GM12872 (cell line): ENCODE measurements around the gene TBC1D25.

ENCODE experiments used
- TF ChIP-seq, protein P1 (sequence below): IDR thresholded peaks from 3 replicates; pipeline ENCODE4 v1.5.1; 2011; ENCODE audit warnings: low read depth, mild to moderate bottlenecking, low read length, moderate library complexity; ENCODE audit not compliant: insufficient read depth

Gene TBC1D25

DNA sequence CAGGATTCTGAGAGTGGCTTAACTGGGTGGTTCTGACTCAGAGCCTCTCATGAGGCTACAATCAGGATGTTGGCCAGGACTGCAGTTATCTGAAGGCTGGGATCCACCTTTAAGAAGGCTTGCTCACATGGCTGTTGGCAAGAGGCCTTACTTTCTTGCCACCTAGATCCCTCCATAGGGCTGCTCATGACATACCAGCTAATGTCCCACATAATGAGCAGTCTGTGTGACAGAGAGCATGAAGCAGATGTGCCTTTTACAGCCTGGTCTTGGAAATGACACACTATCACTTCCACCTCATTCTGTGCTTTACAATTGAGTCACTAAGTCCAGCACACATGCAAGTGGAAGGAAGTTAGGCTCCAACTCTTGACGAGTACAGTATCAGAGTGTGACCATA is 30.4 kb downstream of the TBC1D25 start:
- TF ChIP-seq, protein P1, sequence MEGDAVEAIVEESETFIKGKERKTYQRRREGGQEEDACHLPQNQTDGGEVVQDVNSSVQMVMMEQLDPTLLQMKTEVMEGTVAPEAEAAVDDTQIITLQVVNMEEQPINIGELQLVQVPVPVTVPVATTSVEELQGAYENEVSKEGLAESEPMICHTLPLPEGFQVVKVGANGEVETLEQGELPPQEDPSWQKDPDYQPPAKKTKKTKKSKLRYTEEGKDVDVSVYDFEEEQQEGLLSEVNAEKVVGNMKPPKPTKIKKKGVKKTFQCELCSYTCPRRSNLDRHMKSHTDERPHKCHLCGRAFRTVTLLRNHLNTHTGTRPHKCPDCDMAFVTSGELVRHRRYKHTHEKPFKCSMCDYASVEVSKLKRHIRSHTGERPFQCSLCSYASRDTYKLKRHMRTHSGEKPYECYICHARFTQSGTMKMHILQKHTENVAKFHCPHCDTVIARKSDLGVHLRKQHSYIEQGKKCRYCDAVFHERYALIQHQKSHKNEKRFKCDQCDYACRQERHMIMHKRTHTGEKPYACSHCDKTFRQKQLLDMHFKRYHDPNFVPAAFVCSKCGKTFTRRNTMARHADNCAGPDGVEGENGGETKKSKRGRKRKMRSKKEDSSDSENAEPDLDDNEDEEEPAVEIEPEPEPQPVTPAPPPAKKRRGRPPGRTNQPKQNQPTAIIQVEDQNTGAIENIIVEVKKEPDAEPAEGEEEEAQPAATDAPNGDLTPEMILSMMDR, result no peak

DNA sequence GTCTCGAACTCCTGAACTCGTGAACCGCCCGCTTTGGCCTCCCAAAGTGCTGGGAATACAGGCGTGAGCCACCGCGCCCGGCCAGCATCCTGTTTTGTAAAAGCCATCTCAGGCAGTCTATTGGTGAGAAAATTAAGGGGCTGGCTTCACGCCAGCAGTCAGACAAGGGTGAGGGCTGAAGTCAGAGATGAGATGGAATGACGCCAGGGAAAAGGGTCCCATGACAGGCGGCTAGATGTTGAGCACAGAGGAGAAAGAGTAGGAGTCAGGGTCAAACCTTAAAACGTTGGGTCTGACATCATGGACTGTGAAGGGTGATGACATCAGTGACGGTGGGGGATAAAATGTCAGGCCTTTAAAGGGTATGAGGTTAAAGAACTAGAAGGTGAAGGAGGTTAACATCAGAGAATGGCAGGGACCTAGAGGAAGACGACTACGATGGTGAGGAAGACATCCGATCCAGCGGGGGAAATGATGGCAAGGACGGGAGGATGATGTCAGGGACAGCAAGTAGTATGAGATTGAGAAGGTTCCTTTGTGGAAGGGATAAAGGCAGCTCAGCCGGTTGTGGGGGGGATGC is 34.3 kb downstream of the TBC1D25 start:
- TF ChIP-seq, protein P1, result no peak

DNA sequence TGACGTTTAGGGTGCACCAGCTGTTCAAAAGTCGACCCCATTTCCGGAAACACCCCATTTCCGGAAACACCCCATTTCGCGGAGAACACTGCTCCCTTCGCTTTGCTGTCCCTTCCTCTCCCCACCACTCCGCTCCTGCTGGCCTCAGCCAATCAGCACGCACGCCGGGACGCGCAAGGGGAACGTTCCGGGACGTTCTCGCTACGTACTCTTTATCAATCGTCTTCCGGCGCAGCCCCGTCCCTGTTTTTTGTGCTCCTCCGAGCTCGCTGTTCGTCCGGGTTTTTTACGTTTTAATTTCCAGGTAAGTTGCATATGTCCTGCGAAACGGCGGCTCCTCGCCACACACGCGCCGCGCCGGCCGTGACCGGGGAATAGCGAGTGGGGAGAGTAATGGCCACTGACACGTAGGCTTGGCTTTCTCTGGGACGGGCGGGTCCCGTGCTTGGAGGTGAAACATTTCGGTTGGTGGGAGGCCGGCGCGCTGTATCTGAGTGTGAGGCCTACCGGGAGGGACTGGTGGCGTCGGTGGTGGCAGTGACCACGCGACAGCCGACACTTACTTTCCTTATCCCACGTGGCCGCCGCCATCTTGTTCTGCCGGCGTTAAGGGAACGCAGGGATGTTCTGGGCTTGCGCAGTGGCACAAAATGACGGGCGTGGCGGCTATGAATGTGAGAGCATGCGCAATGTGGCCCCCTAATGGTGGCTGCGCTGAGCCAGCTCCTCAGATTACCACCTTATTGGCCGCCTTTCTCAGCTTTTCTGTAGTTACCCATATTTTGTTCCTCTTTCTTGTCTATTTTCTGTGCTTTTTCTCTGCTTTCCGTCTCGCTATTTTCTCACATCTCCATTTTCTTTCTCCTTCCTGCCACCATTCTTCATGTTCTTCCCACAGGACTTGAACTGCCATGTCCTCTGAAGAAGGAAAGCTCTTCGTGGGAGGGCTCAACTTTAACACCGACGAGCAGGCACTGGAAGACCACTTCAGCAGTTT is 35.1 kb downstream of the TBC1D25 start, which contains the start of gene RBM3:
TSS of gene RBM3 (plus strand) at position 215 of the 997 bp plus-strand sequence. CDS start at position 912, 697 bp downstream.
- TF ChIP-seq, protein P1, result peak; percentile 45; the same call in 1 of the 3 replicates

DNA sequence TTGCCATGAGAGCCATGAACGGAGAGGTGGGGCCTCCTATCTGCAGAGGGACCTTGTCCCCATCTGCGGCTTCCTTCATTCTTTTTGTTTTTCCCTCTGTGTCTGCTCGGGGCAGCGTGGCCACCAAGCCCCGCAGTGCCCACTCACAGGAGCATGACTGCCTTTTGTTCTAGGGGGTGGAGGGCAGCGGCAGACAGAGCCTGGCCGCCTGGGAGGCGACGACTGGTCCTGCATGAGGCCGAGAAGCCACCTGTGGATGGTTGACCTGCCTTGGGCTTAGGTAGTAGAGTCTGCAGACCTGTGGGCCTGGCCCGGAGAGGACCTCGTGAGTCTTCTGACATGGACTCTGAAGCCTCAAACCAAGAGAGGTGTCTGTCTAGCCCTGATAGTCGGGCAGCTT is 36.1 kb downstream of the TBC1D25 start:
- TF ChIP-seq, protein P1, result no peak

DNA sequence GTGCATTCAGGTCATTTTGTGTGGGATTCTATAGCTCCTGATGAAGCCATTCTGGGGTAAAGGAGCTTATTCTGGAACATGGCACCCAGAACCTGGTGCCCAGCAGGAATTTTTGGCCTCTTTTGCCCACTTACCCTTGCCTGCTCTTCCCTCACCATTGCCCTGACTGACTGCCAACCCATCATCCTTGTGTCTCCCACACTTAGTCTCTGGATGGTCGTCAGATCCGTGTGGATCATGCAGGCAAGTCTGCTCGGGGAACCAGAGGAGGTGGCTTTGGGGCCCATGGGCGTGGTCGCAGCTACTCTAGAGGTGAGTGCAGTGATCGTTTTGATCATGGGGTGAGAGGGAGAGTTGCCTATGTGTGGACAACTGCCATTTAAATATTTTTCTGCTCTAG is 36.6 kb downstream of the TBC1D25 start:
- TF ChIP-seq, protein P1, result no peak

DNA sequence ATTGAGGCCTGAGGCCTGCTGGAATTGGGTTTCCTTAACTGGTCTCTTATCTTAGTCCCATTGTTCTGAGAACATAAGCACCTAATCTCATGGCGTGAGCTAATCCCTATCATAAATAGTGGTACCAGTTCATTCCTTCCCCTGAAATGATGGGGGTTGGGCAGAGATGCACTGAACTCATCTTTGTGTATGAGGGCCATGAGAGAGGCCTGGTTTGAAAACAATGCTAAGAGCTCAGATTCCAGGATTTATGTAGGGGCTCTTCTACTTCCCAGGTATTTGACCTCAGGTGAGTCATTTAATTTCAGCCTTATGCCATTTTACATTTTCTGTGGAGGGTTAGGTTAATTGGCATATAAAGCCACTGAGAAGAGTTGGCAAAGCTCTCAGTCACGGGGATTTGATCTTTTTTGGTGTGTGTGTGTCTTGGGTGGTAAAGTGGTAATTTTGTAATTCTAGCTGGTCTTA is 39.2 kb downstream of the TBC1D25 start:
- TF ChIP-seq, protein P1, result no peak

DNA sequence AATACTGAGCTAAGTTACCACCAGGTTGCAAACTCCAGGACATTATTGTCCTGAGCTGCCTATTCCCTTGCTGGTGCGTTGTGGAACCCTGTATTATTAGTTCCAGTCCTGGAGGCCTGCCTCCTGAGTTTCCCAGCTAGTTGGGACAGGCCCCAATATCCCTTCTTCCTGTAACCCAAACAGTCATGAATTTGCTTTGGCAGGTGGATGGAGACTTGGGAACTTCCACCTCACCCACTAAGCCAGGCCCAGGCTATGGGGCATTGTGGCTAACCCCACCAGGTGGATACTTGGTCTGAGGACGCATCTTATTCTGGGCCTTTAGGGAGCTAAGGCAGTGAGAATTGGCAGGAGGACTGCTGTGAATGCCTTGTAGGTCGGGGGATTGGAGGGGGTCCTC is 39.7 kb downstream of the TBC1D25 start:
- TF ChIP-seq, protein P1, result no peak
